Panc1 (cell line): ENCODE data around the gene GABRB1. TPM values are rescaled to one million over a fixed set of nuclear protein-coding genes. Genes with fewer than 3 reads are reported as not detected.

Source experiments
- ATAC-seq: fragments of 200-7000 bp; cut with Tn5 transposase; 2 replicates; pipeline ENCODE4 v1.9.1; 2020; ENCODE audit warnings: mild to moderate bottlenecking, moderate library complexity
- BruUV-seq: library from RNA; stranded (reverse); fragments of 400-500 nt; replicated peaks from 2 replicates; lab custom pipeline; 2021; lab: Mats Ljungman, UMichigan
- CTCF ChIA-PET: fragments of 300-600 bp; sonication (Branson Sonifier 250); formaldehyde crosslinking; loops from one replicate; lab custom pipeline; 2022; ENCODE audit warnings: antibody characterized with exemption; lab: Charles Lee
- POLR2A ChIA-PET: fragments of 300-600 bp; sonication (Branson Sonifier 250); formaldehyde crosslinking; loops from one replicate; lab custom pipeline; 2022; ENCODE audit warnings: antibody characterized with exemption; lab: Charles Lee
- DNase-seq: peaks from one replicate; pipeline ENCODE4 v3.0.0-alpha.2; 2010; ENCODE audit warnings: low read depth, low spot score
- H3K27ac ChIP-seq: 2 replicates; pipeline ENCODE4 v1.5.1; 2011; ENCODE audit warnings: mild to moderate bottlenecking, low read length, inconsistent platforms
- H3K27me3 ChIP-seq: fragments of 200-500 bp; sonication (Bioruptor generic); 2 replicates; pipeline ENCODE4 v1.6.0; 2014; ENCODE audit warnings: low read length, inconsistent platforms; ENCODE audit not compliant: control insufficient read depth, insufficient read depth
- H3K36me3 ChIP-seq: fragments of 200-500 bp; sonication (Bioruptor generic); 2 replicates; pipeline ENCODE4 v1.5.1; 2014; ENCODE audit warnings: inconsistent platforms, mild to moderate bottlenecking, low read length, moderate library complexity; ENCODE audit not compliant: control insufficient read depth, insufficient read depth
- H3K4me1 ChIP-seq: 2 replicates; pipeline ENCODE4 v1.5.1; 2011; ENCODE audit warnings: inconsistent platforms, mild to moderate bottlenecking, low read length, moderate library complexity; ENCODE audit not compliant: control insufficient read depth, insufficient read depth
- H3K4me3 ChIP-seq, 2 experiments: 2 replicates each; pipeline ENCODE4 v1.5.1; 2011 to 2012; ENCODE audit warnings: low read depth in 2 of 2, low read length in 2 of 2, mild to moderate bottlenecking in 2 of 2, inconsistent platforms in 1 of 2, moderate library complexity in 1 of 2
- H3K9me3 ChIP-seq: fragments of 200-500 bp; sonication (Bioruptor generic); 2 replicates; pipeline ENCODE4 v1.5.1; 2014; ENCODE audit warnings: low read depth, mild to moderate bottlenecking, inconsistent platforms, low read length, moderate library complexity; ENCODE audit not compliant: control insufficient read depth, insufficient read depth
- CTCF ChIP-seq: fragments of 450-650 bp; IDR thresholded peaks from 2 replicates; pipeline ENCODE4 v1.5.1; 2017; ENCODE audit warnings: mild to moderate bottlenecking
- POLR2AphosphoS5 ChIP-seq: IDR thresholded peaks from 2 replicates; pipeline ENCODE4 v1.6.1; 2012; ENCODE audit warnings: mild to moderate bottlenecking, low read depth, low read length, moderate library complexity
- REST ChIP-seq, 2 experiments: IDR thresholded peaks; 2 replicates each; pipeline ENCODE4 v1.6.1; 2011 to 2012; ENCODE audit warnings: low read depth in 2 of 2, control low read depth in 1 of 2, low read length in 1 of 2, mild to moderate bottlenecking in 1 of 2, moderate library complexity in 1 of 2; ENCODE audit not compliant: insufficient read depth in 1 of 2
- SIN3A ChIP-seq: IDR thresholded peaks from 2 replicates; pipeline ENCODE4 v1.6.1; 2012; ENCODE audit warnings: low read depth, mild to moderate bottlenecking, low read length, moderate library complexity, borderline replicate concordance; ENCODE audit not compliant: insufficient read depth
- TCF7L2 ChIP-seq: IDR thresholded peaks from 2 replicates; pipeline ENCODE4 v1.6.1; 2011; ENCODE audit warnings: mild to moderate bottlenecking, low read depth, low read length, inconsistent platforms
- in situ Hi-C: cut with HindIII; loops from 2 replicates; pipeline ENCODE4 v1.10.0; 2016; ENCODE audit warnings: low sequenced_read_pairs, low pct_unique_long_range_greater_than_20kb
- intact Hi-C: fragments of 100-400 bp; cut with micrococcal nuclease; formaldehyde crosslinking; loops from one replicate; pipeline ENCODE4 v1.10.0; 2022; ENCODE audit not compliant: unreplicated experiment
- total RNA-seq: library from RNA; stranded (reverse); gene quantifications from one replicate; pipeline ENCODE4 v1.2.1, GENCODE V29; 2021; ENCODE audit not compliant: unreplicated experiment

GABRB1 gene
- total RNA-seq, 1 experiment from 2014 or later = not detected

GRCh38 chr4:47143261-47143660, 111.9 kb downstream of the GABRB1 start:
- POLR2A ChIA-PET = no interaction called here
- no peaks in the 10 kb centered on the region for H3K27me3 ChIP-seq
- ATAC-seq (no peak), DNase-seq (no peak)
- no TSS peak for BruUV-seq
- H3K9me3 ChIP-seq = no peaks in the 10 kb centered on the region
- H3K4me3 ChIP-seq = no peak overlapping the region
- CTCF ChIA-PET = no interaction called here
- intact Hi-C loops = no loop called here
- in situ Hi-C loops = no loop called here
- TF ChIP-seq REST (IDR thresholded peaks at IDR 0.05; ENCODE audit: insufficient read depth in 1 of 2, low read depth in 2 of 2, low read length in 1 of 2) (no peak), POLR2AphosphoS5 (no peak), TCF7L2 (no peak), SIN3A (no peak), CTCF (no peak)
- no peak overlapping the region for H3K27ac ChIP-seq
- H3K36me3 ChIP-seq = no peaks in the 10 kb centered on the region
- H3K4me1 ChIP-seq = no peaks in the 10 kb centered on the region

GRCh38 chr4:47145630-47146029, 114.3 kb downstream of the GABRB1 start:
- ATAC-seq = no peak

More at GRCh38 chr4:47145630-47146029, 114.3 kb downstream of the GABRB1 start:
- no peaks in the 10 kb centered on the region for H3K36me3 ChIP-seq
- H3K27ac ChIP-seq = no peak overlapping the region
- ChIA-PET POLR2A (no interaction called here), CTCF (no interaction called here)
- intact Hi-C loops (no loop called here), in situ Hi-C loops (no loop called here)
- H3K9me3 ChIP-seq = no peaks in the 10 kb centered on the region
- TF ChIP-seq REST (IDR thresholded peaks at IDR 0.05; ENCODE audit: insufficient read depth in 1 of 2, low read depth in 2 of 2, low read length in 1 of 2) (no peak), CTCF (no peak), SIN3A (no peak), TCF7L2 (no peak), POLR2AphosphoS5 (no peak)
- no peaks in the 10 kb centered on the region for H3K27me3 ChIP-seq
- H3K4me1 ChIP-seq = no peaks in the 10 kb centered on the region
- no peak overlapping the region for H3K4me3 ChIP-seq
- DNase-seq = no peak
- no TSS peak for BruUV-seq
